Activated CD8-positive, alpha-beta memory T cell treated with anti-CD3 and anti-CD28 coated beads, Interleukin-2, amount 10 ng/mL, durations not matched to agents 7 days and 5 days (primary cell): ENCODE measurements around the gene MAMDC4. TPM values are rescaled to one million over a fixed set of nuclear protein-coding genes. Genes with fewer than 3 reads are reported as not detected.

Experiments used
- ATAC-seq: fragments of 150-1000 bp; cut with Tn5 transposase; one replicate; pipeline ENCODE4 v1.10.0; 2021; ENCODE audit warnings: moderate library complexity
- CTCF ChIA-PET: fragments of 350-600 bp; sonication (Branson Sonifier 250); formaldehyde crosslinking; loops from one replicate; lab custom pipeline; 2021; ENCODE audit warnings: antibody characterized with exemption; lab: Charles Lee
- DNase-seq: peaks from one replicate; pipeline ENCODE4 v3.0.0-alpha.2; 2020
- H3K27ac Mint-ChIP-seq: one replicate; pipeline ENCODE4 v1.8.0; 2021; ENCODE audit warnings: mild to moderate bottlenecking, mixed read lengths
- H3K27me3 Mint-ChIP-seq: one replicate; pipeline ENCODE4 v1.8.0; 2021; ENCODE audit warnings: mixed read lengths
- H3K36me3 Mint-ChIP-seq: one replicate; pipeline ENCODE4 v1.8.0; 2021; ENCODE audit warnings: mild to moderate bottlenecking, mixed read lengths
- H3K4me1 Mint-ChIP-seq: one replicate; pipeline ENCODE4 v1.8.0; 2021; ENCODE audit warnings: mixed read lengths
- H3K4me3 Mint-ChIP-seq: one replicate; pipeline ENCODE4 v1.8.0; 2021; ENCODE audit warnings: mild to moderate bottlenecking, moderate library complexity, mixed read lengths
- H3K9me3 Mint-ChIP-seq: one replicate; pipeline ENCODE4 v1.8.0; 2022; ENCODE audit warnings: low read depth, mixed read lengths
- total RNA-seq, 2 experiments: library from RNA; stranded (reverse); gene quantifications; one replicate each; pipeline ENCODE4 v1.2.3, GENCODE V29; 2021

The MAMDC4 gene
- total RNA-seq, 2 experiments from 2014 or later, result 13.4 to 15.5 TPM

DNA sequence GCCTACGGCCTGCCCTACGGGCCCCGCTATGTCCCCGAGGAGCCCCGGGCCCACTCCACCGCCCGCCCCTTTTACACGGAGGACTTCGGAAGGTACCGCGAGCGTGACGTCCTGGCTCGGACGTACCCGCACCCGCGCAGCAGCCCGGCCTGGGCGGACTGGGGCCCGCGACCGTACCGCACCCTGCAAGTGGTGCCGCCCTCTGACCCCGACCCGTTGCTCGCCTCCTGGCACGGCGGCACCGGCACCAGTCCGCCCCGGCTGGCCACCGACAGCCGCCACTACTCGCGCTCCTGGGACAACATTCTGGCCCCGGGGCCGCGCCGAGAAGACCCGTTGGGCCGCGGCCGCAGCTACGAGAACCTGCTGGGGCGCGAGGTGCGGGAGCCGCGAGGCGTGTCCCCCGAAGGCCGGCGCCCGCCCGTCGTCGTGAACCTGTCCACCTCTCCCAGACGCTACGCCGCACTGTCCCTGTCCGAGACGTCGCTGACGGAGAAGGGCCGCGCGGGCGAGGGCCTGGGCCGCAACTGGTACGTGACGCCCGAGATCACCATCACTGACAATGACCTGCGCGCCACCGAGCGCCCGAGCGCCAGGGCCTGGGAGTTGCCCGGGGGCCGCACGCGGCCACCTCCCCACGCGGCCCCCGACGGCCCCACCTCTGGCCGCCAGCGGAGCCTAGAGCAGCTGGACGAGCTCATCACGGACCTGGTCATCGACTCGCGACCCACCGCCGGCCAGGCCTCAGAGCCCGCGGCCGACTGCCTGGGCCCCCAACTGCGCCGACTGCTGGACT, 6.5 kb upstream of the MAMDC4 start:
- H3K27ac Mint-ChIP-seq, result peak overlapping the region; percentile 32
- DNase-seq (no peak), ATAC-seq (no peak)
- H3K4me1 Mint-ChIP-seq, result peaks cover 25% of the 10 kb centered on the region
- H3K36me3 Mint-ChIP-seq, result peaks cover 3% of the 10 kb centered on the region
- CTCF ChIA-PET, result interaction anchor here (1.2 to 4.3 kb wide), 5 partner anchors 29 to 150 kb away, joined by 3 to 28 read pairs (median 4); partner anchors contain the start of genes C8G, CLIC3, FBXW5 and RABL6
- no peaks in the 10 kb centered on the region for H3K9me3 Mint-ChIP-seq
- no peak overlapping the region for H3K4me3 Mint-ChIP-seq
- H3K27me3 Mint-ChIP-seq, result peaks cover 20% of the 10 kb centered on the region

DNA sequence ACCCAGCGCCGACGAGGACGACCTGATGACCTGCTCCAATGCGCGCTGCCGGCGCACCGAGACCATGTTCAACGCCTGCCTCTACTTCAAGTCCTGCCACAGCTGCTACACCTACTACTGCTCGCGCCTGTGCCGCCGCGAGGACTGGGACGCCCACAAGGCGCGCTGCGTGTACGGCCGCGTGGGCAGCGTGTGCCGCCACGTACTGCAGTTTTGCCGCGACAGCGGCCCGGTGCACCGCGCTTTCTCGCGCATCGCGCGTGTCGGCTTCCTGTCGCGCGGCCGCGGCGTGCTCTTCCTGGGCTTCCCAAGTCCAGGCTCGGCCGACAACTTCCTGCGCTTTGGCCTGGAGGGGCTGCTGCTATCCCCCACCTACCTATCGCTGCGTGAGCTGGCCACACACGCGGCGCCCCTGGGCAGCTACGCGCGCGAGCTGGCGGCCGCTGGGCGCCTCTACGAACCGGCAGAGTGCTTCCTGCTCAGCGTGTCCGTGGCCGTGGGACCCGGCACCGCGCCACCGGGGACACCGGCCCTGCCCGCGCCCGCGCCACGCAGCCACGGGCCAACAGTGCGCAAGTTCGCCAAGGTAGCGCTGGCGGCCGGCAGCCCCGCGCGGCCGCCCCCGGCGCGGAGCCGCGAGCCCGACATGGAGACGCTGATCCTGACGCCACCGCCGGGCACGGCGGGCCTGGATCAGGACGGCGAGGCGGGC, 5.6 kb upstream of the MAMDC4 start:
- ATAC-seq, result no peak
- Mint-ChIP-seq H3K9me3 (no peaks in the 10 kb centered on the region), H3K27me3 (peaks cover 20% of the 10 kb centered on the region), H3K36me3 (peaks cover 3% of the 10 kb centered on the region), H3K27ac (peak overlapping the region; percentile 28), H3K4me3 (no peak overlapping the region), H3K4me1 (peaks cover 25% of the 10 kb centered on the region)
- CTCF ChIA-PET, result interaction anchor here (0.7 to 2.3 kb wide), 5 partner anchors 29 to 149 kb away, joined by 3 to 6 read pairs (median 4); partner anchors contain the start of genes CLIC3, FBXW5 and TRAF2
- DNase-seq, result no peak

DNA sequence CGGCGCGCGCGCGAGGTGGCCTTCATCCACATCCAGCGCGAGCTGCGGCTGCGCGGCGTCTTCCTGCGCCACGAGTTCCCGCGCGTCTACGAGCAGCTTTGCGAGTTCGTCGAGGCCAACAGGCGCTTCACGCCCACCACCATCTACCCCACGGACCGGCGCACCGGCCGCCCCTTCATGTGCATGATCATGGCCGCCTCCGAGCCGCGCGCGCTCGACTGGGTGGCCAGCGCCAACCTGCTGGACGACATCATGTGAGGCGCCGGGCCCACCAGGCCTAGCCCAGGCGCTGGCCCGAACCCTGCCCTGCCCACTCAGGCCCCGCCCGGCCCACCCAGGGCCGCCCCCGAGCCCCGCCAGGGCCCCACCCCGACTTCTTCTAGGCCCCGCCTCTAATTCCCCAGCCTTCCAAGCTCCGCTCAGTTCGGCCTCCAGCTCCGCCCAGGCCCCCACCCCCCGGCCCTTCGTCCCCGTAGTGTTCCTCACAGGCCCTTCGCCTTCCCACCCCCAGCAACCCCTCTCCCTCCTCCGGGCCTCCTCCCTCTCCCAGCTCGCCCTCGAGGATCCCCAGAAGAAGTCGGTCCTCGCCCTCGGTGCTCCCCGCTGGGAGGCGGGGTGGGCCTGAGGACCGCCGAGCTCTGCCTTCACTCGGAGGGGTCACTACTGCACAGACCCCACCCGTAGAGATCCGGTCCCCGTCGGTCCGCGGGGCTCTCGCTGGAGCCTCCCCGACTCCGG, 4.9 kb upstream of the MAMDC4 start:
- Mint-ChIP-seq H3K36me3 (peaks cover 3% of the 10 kb centered on the region), H3K4me1 (peaks cover 21% of the 10 kb centered on the region), H3K4me3 (peak overlapping the region; percentile 88), H3K27ac (peak overlapping the region; percentile 69), H3K9me3 (no peaks in the 10 kb centered on the region), H3K27me3 (peaks cover 20% of the 10 kb centered on the region)
- DNase-seq, result no peak
- ATAC-seq, result no peak
- CTCF ChIA-PET, result interaction anchor here (0.7 to 2.3 kb wide), 9 partner anchors 28 to 188 kb away, joined by 3 to 10 read pairs (median 4); partner anchors contain the start of genes ABCA2, CLIC3, FBXW5 and TRAF2

DNA sequence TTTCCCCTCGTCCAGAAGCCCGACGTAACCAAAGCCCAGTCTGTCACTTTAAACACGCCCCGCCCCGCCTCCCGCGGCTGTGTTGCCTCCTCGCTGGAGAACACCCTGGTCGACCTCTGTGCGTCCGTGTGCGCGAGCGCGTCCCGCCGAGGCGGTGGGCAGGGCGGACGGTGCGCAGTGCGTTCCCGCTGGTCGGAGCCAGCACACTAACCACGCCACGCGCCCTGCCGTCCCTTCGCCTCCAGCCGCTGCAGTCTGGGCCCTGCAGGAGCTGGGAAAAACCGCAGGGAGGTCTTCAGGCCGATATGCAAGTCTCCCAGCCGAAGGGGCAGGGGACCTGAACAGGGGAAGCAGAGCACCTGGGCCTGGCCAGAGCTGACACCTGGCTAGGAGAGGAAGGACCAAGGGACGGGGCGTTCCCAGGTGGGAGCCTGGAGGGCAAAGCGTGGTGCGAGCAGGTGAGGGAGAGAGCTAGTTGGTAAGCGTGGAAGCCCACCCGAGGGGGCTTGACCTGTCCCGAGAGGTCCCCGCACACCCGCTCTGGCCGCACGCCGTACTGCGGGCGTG, 4.2 kb upstream of the MAMDC4 start:
- CTCF ChIA-PET, result interaction anchor here (0.7 to 2.3 kb wide), 9 partner anchors 34 to 188 kb away, joined by 3 to 10 read pairs (median 3); partner anchors contain the start of genes ABCA2, FBXW5 and TRAF2
- H3K27me3 Mint-ChIP-seq, result peaks cover 20% of the 10 kb centered on the region
- H3K9me3 Mint-ChIP-seq, result no peaks in the 10 kb centered on the region
- DNase-seq (peak; percentile 91), ATAC-seq (peak; percentile 35)
- peak overlapping the region; percentile 88 for H3K4me3 Mint-ChIP-seq
- peaks cover 21% of the 10 kb centered on the region for H3K4me1 Mint-ChIP-seq
- H3K36me3 Mint-ChIP-seq, result peaks cover 3% of the 10 kb centered on the region
- peak overlapping the region; percentile 69 for H3K27ac Mint-ChIP-seq

DNA sequence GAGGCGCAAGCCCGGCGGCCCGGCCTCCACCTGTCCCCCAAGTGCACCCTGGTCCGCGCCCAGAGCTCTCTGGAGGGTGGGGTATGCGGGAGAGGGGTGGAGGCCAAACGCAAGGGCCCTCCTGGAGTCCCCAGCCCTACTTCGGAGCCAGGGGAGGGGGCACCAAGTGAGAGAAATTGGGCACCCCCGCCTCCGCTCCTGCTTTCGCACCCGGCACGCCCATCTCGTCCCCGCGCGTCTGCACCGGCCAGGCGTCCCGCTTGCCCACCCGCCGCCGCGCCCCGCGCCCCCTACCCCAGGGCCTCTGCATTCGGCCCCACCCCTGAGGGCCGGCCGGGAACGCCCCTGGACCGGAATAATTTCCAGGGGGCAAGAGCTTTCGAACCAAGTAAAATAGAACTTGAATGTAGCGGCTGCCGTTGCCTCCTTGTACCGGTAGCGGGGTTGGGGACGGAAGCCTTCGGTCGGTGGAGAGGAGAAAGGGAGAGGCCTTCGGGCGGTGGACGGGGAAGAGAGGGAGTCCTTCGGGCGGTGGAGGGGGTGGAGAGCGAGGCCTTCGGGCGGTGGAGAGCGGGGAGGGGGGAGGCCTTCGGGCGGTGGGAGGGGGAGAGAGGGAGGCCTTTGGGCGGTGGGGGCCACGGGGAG, 3.6 kb upstream of the MAMDC4 start:
- H3K4me3 Mint-ChIP-seq, result peak overlapping the region; percentile 88
- peaks cover 19% of the 10 kb centered on the region for H3K4me1 Mint-ChIP-seq
- peak; percentile 2 for ATAC-seq
- H3K36me3 Mint-ChIP-seq, result peaks cover 3% of the 10 kb centered on the region
- peaks cover 20% of the 10 kb centered on the region for H3K27me3 Mint-ChIP-seq
- CTCF ChIA-PET, result interaction anchor here (0.7 to 2.3 kb wide), 9 partner anchors 33 to 187 kb away, joined by 3 to 10 read pairs (median 3); partner anchors contain the start of genes ABCA2, FBXW5 and TRAF2
- no peaks in the 10 kb centered on the region for H3K9me3 Mint-ChIP-seq
- peak; percentile 68 for DNase-seq
- H3K27ac Mint-ChIP-seq, result peak overlapping the region; percentile 74

DNA sequence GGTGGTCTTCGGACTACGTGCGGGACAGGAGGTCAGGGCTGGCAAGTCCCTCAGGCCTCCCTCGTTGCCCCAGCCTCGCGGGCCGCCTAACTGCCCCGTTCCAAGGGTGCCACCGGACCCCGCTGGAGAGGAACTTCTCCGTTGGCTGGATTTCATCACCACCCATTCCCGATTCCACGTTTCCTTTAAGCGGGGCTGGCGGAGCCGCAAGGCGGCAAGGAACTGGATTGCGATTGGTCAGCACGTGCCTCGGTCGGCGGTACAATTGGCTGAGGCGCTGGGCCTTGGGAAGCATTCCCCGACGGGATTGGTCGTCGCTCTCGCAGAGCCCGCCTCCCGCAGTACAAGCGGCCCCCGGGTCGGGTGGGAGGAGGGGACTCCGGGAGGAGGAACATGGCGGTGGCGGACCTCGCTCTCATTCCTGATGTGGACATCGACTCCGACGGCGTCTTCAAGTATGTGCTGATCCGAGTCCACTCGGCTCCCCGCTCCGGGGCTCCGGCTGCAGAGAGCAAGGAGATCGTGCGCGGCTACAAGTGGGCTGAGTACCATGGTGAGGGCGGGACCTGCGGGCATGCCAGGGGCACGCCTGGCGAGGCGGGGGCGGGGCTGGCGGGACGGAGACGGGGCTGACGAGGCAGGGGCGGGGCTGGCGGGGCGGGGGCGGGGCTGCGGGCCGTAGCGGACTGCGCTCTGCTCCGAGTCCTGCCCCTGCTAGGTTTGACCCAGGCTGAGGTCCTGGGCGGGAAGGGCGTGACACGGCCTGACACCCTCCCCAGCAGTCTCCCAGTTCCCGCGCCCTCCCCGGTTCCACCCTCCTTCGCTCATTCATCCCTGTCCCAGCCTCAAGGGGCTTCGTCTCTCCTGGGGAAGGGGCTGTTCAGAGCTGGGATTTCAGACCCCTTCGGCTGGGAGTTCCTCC, 2.8 kb upstream of the MAMDC4 start, which contains the start of gene PHPT1:
TSS of gene PHPT1 (plus strand) at position 372 of the 922 bp plus-strand sequence. CDS start at position 394, 22 bp downstream.
- Mint-ChIP-seq H3K27me3 (peaks cover 20% of the 10 kb centered on the region), H3K9me3 (no peaks in the 10 kb centered on the region), H3K4me1 (peaks cover 16% of the 10 kb centered on the region), H3K36me3 (peaks cover 3% of the 10 kb centered on the region), H3K4me3 (peak within 1 kb of the TSS; percentile 88), H3K27ac (peak within 1 kb of the TSS; percentile 92)
- CTCF ChIA-PET, result interaction anchor here (1.0 to 1.7 kb wide), 3 partner anchors 36 to 186 kb away, joined by 3 to 10 read pairs (median 4); partner anchors contain the start of gene ABCA2
- DNase-seq (peak; percentile 98), ATAC-seq (peak; percentile 93)

DNA sequence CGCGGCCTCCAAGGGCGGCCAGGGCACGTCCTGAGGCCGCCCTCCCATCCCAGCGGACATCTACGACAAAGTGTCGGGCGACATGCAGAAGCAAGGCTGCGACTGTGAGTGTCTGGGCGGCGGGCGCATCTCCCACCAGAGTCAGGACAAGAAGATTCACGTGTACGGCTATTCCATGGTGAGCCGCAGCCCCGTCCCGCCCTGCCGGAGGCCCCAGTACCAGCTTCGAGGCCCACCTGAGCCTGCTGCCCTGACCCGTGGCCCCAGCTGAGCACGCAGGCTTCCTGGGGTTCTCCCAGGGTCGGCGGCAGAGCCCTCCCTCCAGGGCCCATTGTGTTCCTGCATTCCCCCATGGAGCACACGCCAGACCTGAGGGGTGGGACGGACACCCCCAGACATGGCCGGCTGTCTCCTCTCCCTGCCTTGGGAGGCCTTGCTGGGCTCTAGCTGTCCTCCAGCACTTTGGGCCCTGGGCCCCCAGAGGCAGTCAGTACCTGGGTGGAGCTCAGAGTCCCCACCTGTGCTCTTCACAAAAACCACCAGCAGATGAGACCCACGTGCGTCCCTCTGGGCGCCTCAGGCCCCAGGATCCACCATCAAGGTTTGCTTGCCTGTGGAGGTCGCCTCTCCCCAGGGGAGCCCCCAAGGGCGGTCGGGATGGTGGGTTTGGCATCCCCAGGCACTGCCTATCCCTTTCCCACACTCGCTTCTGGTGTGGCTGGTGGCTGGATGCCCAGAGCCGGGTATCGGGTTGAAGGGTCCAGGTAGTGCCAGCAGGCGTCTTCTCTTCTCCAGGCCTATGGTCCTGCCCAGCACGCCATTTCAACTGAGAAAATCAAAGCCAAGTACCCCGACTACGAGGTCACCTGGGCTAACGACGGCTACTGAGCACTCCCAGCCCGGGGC, 1.9 kb upstream of the MAMDC4 start:
- H3K27ac Mint-ChIP-seq, result peak overlapping the region; percentile 81

DNA sequence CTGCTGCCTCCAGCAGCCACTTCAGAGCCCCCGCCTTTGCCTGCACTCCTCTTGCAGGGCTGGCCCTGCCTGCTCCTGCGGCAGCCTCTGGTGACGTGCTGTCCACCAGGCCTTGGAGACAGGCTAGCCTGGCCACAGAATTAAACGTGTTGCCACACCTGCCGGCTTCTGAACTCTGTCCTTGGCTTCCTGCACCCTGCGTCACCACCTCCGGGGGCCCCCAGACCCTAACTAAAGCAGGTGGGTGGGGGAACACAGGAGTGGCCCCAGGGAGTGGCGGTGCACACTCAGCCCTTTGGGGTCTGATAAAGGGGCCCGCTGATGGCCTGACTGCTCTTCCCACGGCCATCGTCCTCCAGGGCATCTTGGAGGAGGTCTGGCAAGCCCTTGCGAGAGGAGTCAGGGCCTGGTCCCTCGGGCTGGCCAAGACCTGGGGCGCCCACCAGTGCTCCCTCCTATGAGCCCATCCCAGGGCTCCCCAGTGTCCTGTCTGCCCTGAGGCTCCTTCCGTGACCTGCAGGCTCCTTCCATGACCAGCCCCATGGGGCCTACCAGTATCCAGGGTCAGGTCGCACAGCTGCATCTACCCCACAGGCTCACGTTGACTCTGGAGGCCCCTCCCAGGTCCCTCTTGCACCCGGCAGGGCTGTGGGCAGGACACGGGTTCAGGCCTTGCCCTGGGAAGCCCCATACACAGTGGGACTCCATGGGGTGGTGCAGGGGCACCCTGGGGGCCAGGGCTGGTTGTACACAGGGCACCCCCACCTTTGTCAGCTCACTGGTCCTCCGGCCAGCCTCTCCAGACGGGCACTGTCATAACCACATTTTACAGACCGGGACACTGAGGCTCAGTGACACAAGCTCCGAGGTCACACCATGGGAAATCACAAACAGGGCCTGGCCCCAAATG, 1.0 kb upstream of the MAMDC4 start:
- peaks cover 15% of the 10 kb centered on the region for H3K27me3 Mint-ChIP-seq
- H3K4me3 Mint-ChIP-seq, result no peak overlapping the region
- CTCF ChIA-PET, result interaction anchor here (2.1 kb wide), 1 partner anchor 9 kb away, joined by 8 read pairs; the partner anchor contains the start of gene AJM1
- H3K4me1 Mint-ChIP-seq, result peaks cover 16% of the 10 kb centered on the region
- DNase-seq (no peak), ATAC-seq (no peak)
- no peaks in the 10 kb centered on the region for H3K9me3 Mint-ChIP-seq
- H3K27ac Mint-ChIP-seq, result no peak overlapping the region
- peaks cover 3% of the 10 kb centered on the region for H3K36me3 Mint-ChIP-seq

More for the DNA sequence above, 1.9 kb upstream of the MAMDC4 start:
- ATAC-seq (no peak), DNase-seq (no peak)
- CTCF ChIA-PET, result interaction anchor here (1.0 kb wide), 1 partner anchor 185 kb away, joined by 3 read pairs; no protein-coding TSS in a partner anchor
- H3K4me3 Mint-ChIP-seq, result peak overlapping the region; percentile 88
- peaks cover 16% of the 10 kb centered on the region for H3K4me1 Mint-ChIP-seq
- H3K9me3 Mint-ChIP-seq, result no peaks in the 10 kb centered on the region
- peaks cover 18% of the 10 kb centered on the region for H3K27me3 Mint-ChIP-seq
- peaks cover 3% of the 10 kb centered on the region for H3K36me3 Mint-ChIP-seq

DNA sequence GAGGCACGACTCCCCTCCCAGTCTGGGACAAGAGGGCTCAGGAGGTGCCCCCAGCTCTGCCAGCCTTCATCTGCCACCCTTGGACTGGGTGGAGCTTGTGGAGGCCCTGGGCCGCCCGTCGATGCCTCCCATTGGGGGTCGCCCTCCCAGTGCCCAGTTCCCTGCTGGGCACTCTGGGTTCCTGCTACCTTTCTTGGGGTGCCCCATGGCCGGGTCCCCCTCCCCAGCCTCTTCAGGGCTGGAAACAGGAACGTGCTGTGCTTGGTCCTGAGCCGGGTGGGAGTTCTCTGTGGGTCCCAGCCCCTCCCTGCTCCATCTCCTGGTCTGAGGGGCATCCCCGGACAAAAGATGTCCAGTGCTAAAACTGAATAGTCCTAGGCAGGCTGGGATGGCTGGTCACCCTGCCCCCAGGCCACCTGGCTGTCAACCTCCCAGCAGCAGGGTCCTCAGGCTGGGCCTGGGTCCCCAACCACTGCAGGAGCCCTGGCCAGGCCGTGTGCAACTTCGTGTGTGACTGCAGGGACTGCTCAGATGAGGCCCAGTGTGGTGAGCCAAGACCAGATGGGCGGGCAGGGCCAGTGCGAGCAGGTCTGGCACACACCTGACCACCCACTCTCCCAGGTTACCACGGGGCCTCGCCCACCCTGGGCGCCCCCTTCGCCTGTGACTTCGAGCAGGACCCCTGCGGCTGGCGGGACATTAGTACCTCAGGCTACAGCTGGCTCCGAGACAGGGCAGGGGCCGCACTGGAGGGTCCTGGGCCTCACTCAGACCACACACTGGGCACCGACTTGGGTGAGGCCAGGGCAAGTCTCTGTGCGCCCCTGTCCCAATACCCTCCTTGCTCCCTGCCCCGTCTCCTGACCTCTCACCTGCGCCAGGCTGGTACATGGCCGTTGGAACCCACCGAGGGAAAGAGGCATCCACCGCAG, 784 bp downstream of the MAMDC4 start:
- no peaks in the 10 kb centered on the region for H3K9me3 Mint-ChIP-seq
- H3K27me3 Mint-ChIP-seq, result peaks cover 1% of the 10 kb centered on the region
- no peak overlapping the region for H3K27ac Mint-ChIP-seq
- H3K4me1 Mint-ChIP-seq, result peaks cover 8% of the 10 kb centered on the region
- CTCF ChIA-PET, result interaction anchor here (2.1 kb wide), 1 partner anchor 11 kb away, joined by 8 read pairs; the partner anchor contains the start of gene AJM1
- no peak for DNase-seq
- H3K36me3 Mint-ChIP-seq, result no peaks in the 10 kb centered on the region
- no peak for ATAC-seq
- H3K4me3 Mint-ChIP-seq, result no peak overlapping the region
